ENCODE measurements around the gene LRRC25. TPM values are rescaled to one million over a fixed set of nuclear protein-coding genes. Genes with fewer than 3 reads are reported as not detected.

The LRRC25 gene
- total RNA-seq, 1 donor from 2014 or later: 0.47 TPM

GRCh38 chr19:18426416-18426767 lies 29.0 kb upstream of the LRRC25 start:
- ATAC-seq (ENCODE audit: low read depth) (no peak), DNase-seq (no peak)
- no peaks in the 10 kb centered on the region for H3K9me3 Mint-ChIP-seq
- intact Hi-C loops (cut with micrococcal nuclease): no loop called here
- ChIA-PET POLR2A (interaction anchor here (1.5 kb wide), 1 partner anchor 10 kb away, joined by 4 read pairs; no protein-coding TSS in a partner anchor), CTCF (no interaction called here)
- no peak overlapping the region for H3K4me3 Mint-ChIP-seq
- H3K27ac Mint-ChIP-seq: no peak overlapping the region
- no peak for TF ChIP-seq CTCF (IDR thresholded peaks at IDR 0.05)
- no peaks in the 10 kb centered on the region for H3K27me3 Mint-ChIP-seq
- peaks cover 34% of the 10 kb centered on the region for H3K4me1 Mint-ChIP-seq
- no peaks in the 10 kb centered on the region for H3K36me3 Mint-ChIP-seq (ENCODE audit: low read depth)

GRCh38 chr19:18425515-18426415 lies 28.3 kb upstream of the LRRC25 start:
- Mint-ChIP-seq H3K4me3 (no peak overlapping the region), H3K4me1 (peaks cover 41% of the 10 kb centered on the region), H3K27me3 (no peaks in the 10 kb centered on the region), H3K27ac (peak overlapping the region; percentile 57), H3K9me3 (no peaks in the 10 kb centered on the region), H3K36me3 (ENCODE audit: low read depth) (no peaks in the 10 kb centered on the region)
- no peak for TF ChIP-seq CTCF (IDR thresholded peaks at IDR 0.05)
- intact Hi-C loops (cut with micrococcal nuclease): no loop called here
- CTCF ChIA-PET: interaction anchor here (0.6 kb wide), 1 partner anchor 594 kb away, joined by 3 read pairs; no protein-coding TSS in a partner anchor
- ATAC-seq (ENCODE audit: low read depth): no peak
- POLR2A ChIA-PET: interaction anchor here (1.5 kb wide), 1 partner anchor 9 kb away, joined by 4 read pairs; no protein-coding TSS in a partner anchor
- no peak for DNase-seq

- H3K9me3 Mint-ChIP-seq: no peaks in the 10 kb centered on the region
- DNase-seq: no peak
- no peak overlapping the region for H3K4me3 Mint-ChIP-seq
- ChIA-PET CTCF (interaction anchor here (0.6 kb wide), 1 partner anchor 595 kb away, joined by 3 read pairs; no protein-coding TSS in a partner anchor), POLR2A (interaction anchor here (0.6 to 1.5 kb wide), 2 partner anchors 9 to 56 kb away, joined by 4 to 6 read pairs; no protein-coding TSS in a partner anchor)
- no peaks in the 10 kb centered on the region for H3K36me3 Mint-ChIP-seq (ENCODE audit: low read depth)
- no peak overlapping the region for H3K27ac Mint-ChIP-seq
- intact Hi-C loops (cut with micrococcal nuclease): no loop called here
- no peaks in the 10 kb centered on the region for H3K27me3 Mint-ChIP-seq
- TF ChIP-seq CTCF (IDR thresholded peaks at IDR 0.05): no peak
- no peak for ATAC-seq (ENCODE audit: low read depth)
- H3K4me1 Mint-ChIP-seq: peaks cover 44% of the 10 kb centered on the region
Observed at GRCh38 chr19:18424890-18425514, 27.6 kb upstream of the LRRC25 start.

- Mint-ChIP-seq H3K27ac (no peak overlapping the region), H3K9me3 (no peaks in the 10 kb centered on the region), H3K4me3 (no peak overlapping the region), H3K27me3 (no peaks in the 10 kb centered on the region), H3K36me3 (ENCODE audit: low read depth) (no peaks in the 10 kb centered on the region), H3K4me1 (peaks cover 42% of the 10 kb centered on the region)
- CTCF ChIA-PET: interaction anchor here (1.4 kb wide), 1 partner anchor 11 kb away, joined by 5 read pairs; no protein-coding TSS in a partner anchor
- intact Hi-C loops (cut with micrococcal nuclease): no loop called here
- DNase-seq (no peak), ATAC-seq (ENCODE audit: low read depth) (no peak)
- POLR2A ChIA-PET: interaction anchor here (0.6 kb wide), 2 partner anchors 56 to 402 kb away, joined by 4 to 6 read pairs; no protein-coding TSS in a partner anchor
- no peak for TF ChIP-seq CTCF (IDR thresholded peaks at IDR 0.05)
Observed at GRCh38 chr19:18424122-18424889, 26.9 kb upstream of the LRRC25 start.
